ENCODE results near the gene PPIL6.
"Not testable (repeated sequence)": the region's sequence is repeated elsewhere in the genome, so short reads cannot be mapped to it uniquely, and the experiment has no call there.

The PPIL6 gene

GRCh38 chr6:109396046-109396718, 44.2 kb downstream of the PPIL6 start:
- no peak for DNase-seq (ENCODE audit: low spot score)

DNA sequence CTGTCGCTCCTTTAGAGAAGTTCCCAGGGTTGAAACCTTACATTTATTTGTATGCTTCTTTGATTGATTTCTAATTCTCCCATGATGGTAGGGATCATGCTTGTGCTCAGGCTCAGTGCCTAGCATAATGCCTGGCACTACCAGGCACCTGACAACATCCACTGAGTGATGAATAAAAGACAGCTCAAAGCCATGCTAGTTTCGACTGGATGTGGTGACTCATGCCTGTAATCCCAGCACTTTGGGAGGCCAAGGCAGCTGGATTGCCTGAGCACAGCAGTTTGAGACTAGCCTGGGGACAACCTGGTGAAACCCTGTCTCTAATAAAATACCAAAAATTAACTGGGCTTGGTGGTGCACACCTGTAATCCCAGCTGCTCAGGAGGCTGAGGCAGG, 46.5 kb downstream of the PPIL6 start:
- DNase-seq (ENCODE audit: low spot score) = no peak

GRCh38 chr6:109393157-109393885, 47.1 kb downstream of the PPIL6 start:
- no peak for DNase-seq (ENCODE audit: low spot score)

DNA sequence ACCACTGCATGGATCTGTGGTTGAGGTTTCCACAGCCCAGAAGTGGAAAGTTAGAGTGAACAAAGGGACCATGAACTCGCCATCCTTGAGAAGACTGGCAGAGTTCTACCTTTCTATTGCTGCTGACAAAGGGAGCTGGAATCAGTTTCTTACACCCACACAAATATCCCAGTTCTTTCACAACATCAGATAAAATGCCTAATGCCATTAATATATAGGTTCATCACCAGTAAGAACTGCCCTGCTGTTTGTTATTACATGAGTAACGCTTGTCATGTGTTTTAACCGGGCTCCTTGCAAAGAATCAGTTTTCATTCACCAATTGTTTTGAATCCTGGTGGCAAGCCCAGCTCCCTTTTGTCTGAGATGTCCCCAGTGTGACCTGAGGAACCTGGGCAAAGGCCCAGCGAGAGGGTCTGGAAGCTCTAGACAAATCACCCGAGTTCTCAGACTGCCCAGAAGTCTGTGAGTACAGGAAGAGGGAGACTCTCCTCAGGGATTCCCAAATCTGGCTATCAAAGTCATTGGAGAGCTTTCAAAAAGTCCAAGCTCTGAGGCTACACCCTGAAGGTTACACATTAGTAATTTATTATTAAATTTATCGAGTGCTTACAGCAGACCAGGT, 50.7 kb downstream of the PPIL6 start:
- no peak for DNase-seq (ENCODE audit: low spot score)

DNA sequence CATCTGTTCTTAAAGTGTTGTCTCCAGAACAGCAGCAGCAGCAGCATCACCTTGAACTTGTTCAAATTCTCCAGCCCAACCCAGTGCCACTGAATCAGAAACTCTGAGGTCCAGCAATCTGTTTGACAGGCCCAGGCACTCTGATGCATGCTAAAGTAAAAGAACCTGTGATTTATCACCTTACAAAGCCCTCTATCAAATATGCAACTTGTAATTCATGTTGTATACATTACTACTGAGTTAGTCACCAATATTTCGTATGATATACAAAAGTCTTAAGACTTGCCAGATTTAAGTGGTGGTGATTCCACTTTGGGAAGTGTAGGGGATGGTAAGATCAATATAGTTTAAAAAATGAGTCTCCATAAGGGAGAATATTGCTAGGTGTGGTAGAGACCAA, 52.2 kb downstream of the PPIL6 start:
- DNase-seq (ENCODE audit: low spot score) = no peak

GRCh38 chr6:109383438-109383940, 56.9 kb downstream of the PPIL6 start:
- no peak for DNase-seq (ENCODE audit: low spot score)

- peak; percentile 90 for DNase-seq (ENCODE audit: low spot score)
These were observed 57.6 kb downstream of the PPIL6 start for GRCh38 chr6:109382576-109383437.

DNA sequence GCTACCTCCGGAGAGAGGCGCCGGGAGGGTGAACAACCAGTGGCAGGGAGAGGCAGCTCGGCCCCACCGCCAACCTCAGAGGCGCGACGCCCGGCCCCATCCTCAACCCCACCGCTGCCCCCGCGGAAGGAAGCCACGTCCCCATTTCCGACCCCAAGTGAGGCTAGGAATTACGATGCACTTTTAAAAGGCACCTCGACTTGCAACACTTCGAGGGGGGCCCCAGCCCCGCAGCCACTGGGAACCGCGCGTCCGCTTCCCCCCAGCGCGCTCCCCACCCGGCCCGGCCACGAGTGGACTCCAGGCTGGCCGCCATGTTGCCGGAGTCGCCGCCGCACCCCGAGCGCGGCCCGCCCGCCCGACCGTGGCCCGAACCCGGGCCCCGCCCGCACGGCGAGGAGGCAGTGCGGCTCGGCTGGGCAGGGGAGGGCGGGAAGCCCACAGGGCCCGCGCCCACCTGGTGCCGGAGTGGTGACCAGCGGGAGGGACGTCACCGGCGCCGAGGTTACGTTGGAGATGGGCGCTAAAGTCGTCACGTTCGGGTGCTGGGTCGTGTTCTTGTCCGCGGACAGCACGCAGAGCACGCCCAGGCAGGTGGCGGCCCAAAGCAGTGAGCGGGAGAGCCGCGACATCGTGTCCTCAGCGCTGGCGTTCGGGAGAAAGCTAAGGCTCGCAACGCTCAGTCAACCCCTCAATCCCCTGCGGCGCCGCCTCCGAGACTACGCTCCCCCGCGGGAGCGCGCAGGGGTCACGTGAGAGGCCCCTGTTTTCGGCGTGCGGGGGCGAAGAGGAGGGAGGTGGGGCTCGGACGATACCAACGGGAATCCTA, 58.5 kb downstream of the PPIL6 start, which contains the start of gene CD164:
TSS of gene CD164 (minus strand) at position 721 of the 829 bp plus-strand sequence. CDS start at position 632, 89 bp downstream.
- DNase-seq (ENCODE audit: low spot score) = peak; percentile 93

DNA sequence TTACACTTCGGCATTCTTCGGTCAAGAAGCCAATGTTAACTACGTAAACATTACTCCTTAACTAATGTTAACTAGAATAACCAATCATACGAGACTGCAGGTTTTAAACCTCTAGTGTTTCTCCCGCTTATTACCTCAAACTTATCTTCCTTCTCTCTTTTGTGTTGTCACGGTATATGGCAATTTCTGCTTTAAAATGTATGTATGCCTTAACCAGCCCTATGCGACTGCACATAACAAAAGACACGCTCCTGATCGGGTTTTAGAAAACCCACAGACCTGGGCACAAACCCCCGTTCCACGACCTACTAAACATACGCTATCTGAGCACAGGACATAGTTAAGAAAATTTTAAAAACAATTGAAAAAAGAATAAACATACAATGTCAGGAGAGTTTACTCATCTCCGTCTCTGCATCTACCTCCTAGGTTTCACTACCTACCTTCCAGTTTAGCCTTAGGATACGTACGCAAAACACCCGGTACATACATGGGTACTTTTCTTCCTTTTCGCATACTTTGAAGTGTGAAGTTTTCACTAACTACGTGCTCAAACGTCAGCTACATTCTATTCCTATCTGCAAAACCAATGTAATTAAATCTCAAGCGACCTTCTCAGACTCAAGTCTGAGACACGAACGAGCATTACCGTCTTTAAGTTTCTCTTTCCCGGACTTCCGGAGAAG, 59.2 kb downstream of the PPIL6 start:
- peak; percentile 3 for DNase-seq (ENCODE audit: low spot score)

DNA sequence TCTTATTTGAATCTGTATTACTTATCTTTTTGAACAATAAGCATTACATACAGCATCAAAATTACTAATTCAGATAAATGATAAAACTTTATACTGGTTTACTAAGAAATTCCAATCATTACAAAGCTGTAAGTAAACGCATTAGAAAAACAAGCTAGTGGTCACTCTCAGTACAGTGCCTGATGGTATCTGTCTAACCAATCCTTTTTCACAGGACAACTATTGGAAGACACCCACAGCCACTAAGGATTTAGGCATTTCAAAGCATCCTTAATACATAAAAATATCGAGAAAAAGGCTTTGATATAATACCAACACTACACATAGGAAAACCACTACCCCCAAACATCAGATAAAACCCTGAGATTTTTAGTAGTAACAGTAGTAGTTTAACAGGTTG, 60.7 kb downstream of the PPIL6 start:
- DNase-seq (ENCODE audit: low spot score) = no peak

- DNase-seq (ENCODE audit: low spot score) = no peak
These were observed 62.7 kb downstream of the PPIL6 start for GRCh38 chr6:109377717-109378116.

- DNase-seq (ENCODE audit: low spot score) = no peak
These were observed 66.0 kb downstream of the PPIL6 start for GRCh38 chr6:109374326-109374892.

- DNase-seq (ENCODE audit: low spot score) = peak; percentile 30
These were observed 66.7 kb downstream of the PPIL6 start for GRCh38 chr6:109373762-109374161.

DNA sequence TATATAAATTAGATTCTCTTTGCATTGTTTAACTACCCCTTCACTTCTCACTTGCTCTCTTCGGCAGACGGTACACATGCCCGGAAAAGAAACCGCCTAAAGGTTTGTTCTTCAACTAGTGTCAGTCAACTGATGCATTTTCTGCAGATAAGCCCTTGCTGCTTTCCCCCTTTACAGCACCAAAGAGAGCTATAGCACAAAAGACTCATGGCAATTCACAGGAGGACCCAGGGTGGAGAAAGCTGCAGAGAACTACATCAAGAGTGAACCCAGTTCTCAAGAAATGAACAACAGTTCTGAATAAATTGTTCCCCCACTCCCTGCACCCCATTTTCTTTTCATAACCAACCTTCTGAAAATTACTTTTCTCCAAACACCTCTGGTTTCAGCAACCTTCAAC, 67.1 kb downstream of the PPIL6 start:
- DNase-seq (ENCODE audit: low spot score) = no peak

GRCh38 chr6:109372130-109372529, 68.3 kb downstream of the PPIL6 start:
- no peak for DNase-seq (ENCODE audit: low spot score)

GRCh38 chr6:109370792-109371191, 69.6 kb downstream of the PPIL6 start:
- DNase-seq (ENCODE audit: low spot score) = no peak

DNA sequence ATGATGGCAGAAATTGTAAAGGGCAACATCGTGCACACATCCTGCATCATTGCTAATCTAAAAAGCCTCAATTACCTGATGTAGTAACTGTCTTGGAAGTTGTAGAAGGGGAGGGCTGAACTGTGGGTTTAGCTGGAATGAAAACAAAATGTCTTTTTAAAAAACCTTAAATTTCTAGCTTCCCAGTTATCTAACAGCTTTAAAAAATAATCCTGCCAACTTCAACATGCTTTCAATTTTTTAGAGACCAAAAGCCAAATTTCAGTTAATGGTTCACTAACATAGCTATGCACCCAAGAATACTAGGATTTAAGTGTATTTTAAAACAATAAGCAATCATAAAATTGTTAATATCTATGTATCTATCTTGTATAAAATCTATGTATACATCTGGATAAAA, 70.1 kb downstream of the PPIL6 start:
- DNase-seq (ENCODE audit: low spot score) = no peak

DNA sequence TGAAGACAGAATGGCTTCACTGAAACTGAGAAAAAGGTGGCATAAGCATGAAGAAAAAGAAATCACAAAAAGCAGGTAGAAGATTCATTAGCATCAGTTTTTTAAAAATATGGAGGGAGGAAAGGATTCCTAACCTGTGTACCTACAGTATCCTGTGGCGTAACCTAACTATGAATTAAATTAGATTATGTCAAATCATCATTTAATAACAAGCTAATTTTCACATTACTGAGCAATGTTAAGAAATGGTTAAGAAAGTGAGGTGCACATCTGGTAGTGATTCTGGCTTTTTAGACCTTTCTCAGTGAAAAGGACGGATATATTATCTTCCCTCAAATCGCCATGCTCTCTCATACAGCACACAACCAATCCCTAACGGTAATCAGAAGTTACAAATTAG, 70.7 kb downstream of the PPIL6 start:
- DNase-seq (ENCODE audit: low spot score) = no peak

GRCh38 chr6:109364382-109365078, 75.9 kb downstream of the PPIL6 start:
- DNase-seq (ENCODE audit: low spot score) = not testable (repeated sequence)

- DNase-seq (ENCODE audit: low spot score) = no peak
These were observed 76.7 kb downstream of the PPIL6 start for GRCh38 chr6:109363753-109364152.

Data from CD4-positive, alpha-beta T cell treated with Interleukin-15 for 4 hours (primary cell).